ENCODE measurements around the gene ACSS2. TPM values are rescaled to one million over a fixed set of nuclear protein-coding genes. Genes with fewer than 3 reads are reported as not detected.

ACSS2 gene
- total RNA-seq, 1 donor from 2014 or later: 29.7 TPM

- no peaks in the 10 kb centered on the region for H3K27me3 ChIP-seq (ENCODE audit: control insufficient read depth, insufficient read depth, low read length)
- H3K4me3 ChIP-seq (ENCODE audit: low read depth, low read length): no peak overlapping the region
- FAIRE-seq: no peak
- no peak for DNase-seq (ENCODE audit: low read depth)
- peaks cover 9% of the 10 kb centered on the region for H3K36me3 ChIP-seq (ENCODE audit: control insufficient read depth, insufficient read depth, low read length)
- no peak for TF ChIP-seq CTCF (IDR thresholded peaks at IDR 0.05; ENCODE audit: insufficient read depth, low read length, severe bottlenecking)
Observed at GRCh38 chr20:34884260-34884659, 7.8 kb downstream of the ACSS2 start.

- Histone ChIP-seq H3K36me3 (ENCODE audit: control insufficient read depth, insufficient read depth, low read length) (peaks cover 9% of the 10 kb centered on the region), H3K4me3 (ENCODE audit: low read depth, low read length) (no peak overlapping the region), H3K27me3 (ENCODE audit: control insufficient read depth, insufficient read depth, low read length) (no peaks in the 10 kb centered on the region)
- FAIRE-seq (no peak), DNase-seq (ENCODE audit: low read depth) (no peak)
- no peak for TF ChIP-seq CTCF (IDR thresholded peaks at IDR 0.05; ENCODE audit: insufficient read depth, low read length, severe bottlenecking)
Observed at GRCh38 chr20:34886122-34886521, 9.7 kb downstream of the ACSS2 start.

- Histone ChIP-seq H3K27me3 (ENCODE audit: control insufficient read depth, insufficient read depth, low read length) (no peaks in the 10 kb centered on the region), H3K4me3 (ENCODE audit: low read depth, low read length) (no peak overlapping the region), H3K36me3 (ENCODE audit: control insufficient read depth, insufficient read depth, low read length) (peaks cover 9% of the 10 kb centered on the region)
- no peak for FAIRE-seq
- DNase-seq (ENCODE audit: low read depth): no peak
- no peak for TF ChIP-seq CTCF (IDR thresholded peaks at IDR 0.05; ENCODE audit: insufficient read depth, low read length, severe bottlenecking)
Observed at GRCh38 chr20:34887023-34887422, 10.6 kb downstream of the ACSS2 start.

- no peak for TF ChIP-seq CTCF (IDR thresholded peaks at IDR 0.05; ENCODE audit: insufficient read depth, low read length, severe bottlenecking)
- no peaks in the 10 kb centered on the region for H3K27me3 ChIP-seq (ENCODE audit: control insufficient read depth, insufficient read depth, low read length)
- DNase-seq (ENCODE audit: low read depth): no peak
- FAIRE-seq: no peak
- H3K36me3 ChIP-seq (ENCODE audit: control insufficient read depth, insufficient read depth, low read length): peaks cover 7% of the 10 kb centered on the region
- no peak overlapping the region for H3K4me3 ChIP-seq (ENCODE audit: low read depth, low read length)
Observed at GRCh38 chr20:34888468-34888867, 12.1 kb downstream of the ACSS2 start.

- Histone ChIP-seq H3K36me3 (ENCODE audit: control insufficient read depth, insufficient read depth, low read length) (no peaks in the 10 kb centered on the region), H3K4me3 (ENCODE audit: low read depth, low read length) (no peak overlapping the region), H3K27me3 (ENCODE audit: control insufficient read depth, insufficient read depth, low read length) (no peaks in the 10 kb centered on the region)
- DNase-seq (ENCODE audit: low read depth) (peak; percentile 97), FAIRE-seq (no peak)
- no peak for TF ChIP-seq CTCF (IDR thresholded peaks at IDR 0.05; ENCODE audit: insufficient read depth, low read length, severe bottlenecking)
Observed at GRCh38 chr20:34891166-34892062, 15.0 kb downstream of the ACSS2 start.

Data from bronchial epithelial cell (primary cell).